ENCODE data around the gene G2E3. TPM values are rescaled to one million over a fixed set of nuclear protein-coding genes. Genes with fewer than 3 reads are reported as not detected.

The G2E3 gene
- total RNA-seq, 1 donor from 2014 or later: 135 TPM

- H3K27ac Mint-ChIP-seq: no peak overlapping the region
- Histone ChIP-seq H2AFZ (replicated peaks) (no peak overlapping the region), H3K9ac (no peak overlapping the region), H3K4me2 (no peak overlapping the region), H3F3A (ENCODE audit: low read depth) (no peaks in the 10 kb centered on the region), H3K79me2 (ENCODE audit: low read depth) (no peaks in the 10 kb centered on the region), H3K4me3 (no peak overlapping the region), H3K27ac (no peak overlapping the region), H3K9me3 (ENCODE audit: low read depth) (no peaks in the 10 kb centered on the region), H3K36me3 (no peaks in the 10 kb centered on the region), H3K27me3 (no peaks in the 10 kb centered on the region), H4K20me1 (ENCODE audit: low read depth) (no peaks in the 10 kb centered on the region), H3K4me1 (no peaks in the 10 kb centered on the region)
- H3K4me3 Mint-ChIP-seq: no peak overlapping the region
- no peaks in the 10 kb centered on the region for H3K27me3 Mint-ChIP-seq (ENCODE audit: insufficient read depth, low read depth)
- no peaks in the 10 kb centered on the region for H3K36me3 Mint-ChIP-seq
- peaks cover 4% of the 10 kb centered on the region for H3K4me1 Mint-ChIP-seq
- no peak for DNase-seq (ENCODE audit: low spot score)
- no peaks in the 10 kb centered on the region for H3K9me3 Mint-ChIP-seq
- no peak for TF ChIP-seq EZH2phosphoT487 (IDR thresholded peaks at IDR 0.05)
- TF ChIP-seq CTCF (IDR thresholded peaks at IDR 0.05): no peak
- TF ChIP-seq EZH2 (IDR thresholded peaks at IDR 0.05): no peak
These were observed 29.9 kb upstream of the G2E3 start for GRCh38 chr14:30528778-30529642.

GRCh38 chr14:30532264-30532663 is 26.7 kb upstream of the G2E3 start:
- H3K27ac ChIP-seq: no peak overlapping the region
- TF ChIP-seq EZH2 (IDR thresholded peaks at IDR 0.05) (no peak), EZH2phosphoT487 (IDR thresholded peaks at IDR 0.05) (no peak), CTCF (IDR thresholded peaks at IDR 0.05) (no peak)
- no peak overlapping the region for H3K9ac ChIP-seq
- no peak for DNase-seq (ENCODE audit: low spot score)
- Mint-ChIP-seq H3K27me3 (ENCODE audit: insufficient read depth, low read depth) (no peaks in the 10 kb centered on the region), H3K4me1 (peaks cover 4% of the 10 kb centered on the region), H3K36me3 (no peaks in the 10 kb centered on the region), H3K9me3 (no peaks in the 10 kb centered on the region), H3K27ac (no peak overlapping the region), H3K4me3 (no peak overlapping the region)
- no peaks in the 10 kb centered on the region for H3K79me2 ChIP-seq (ENCODE audit: low read depth)
- H3F3A ChIP-seq (ENCODE audit: low read depth): no peaks in the 10 kb centered on the region
- no peaks in the 10 kb centered on the region for H4K20me1 ChIP-seq (ENCODE audit: low read depth)
- no peaks in the 10 kb centered on the region for H3K36me3 ChIP-seq
- H3K4me1 ChIP-seq: no peaks in the 10 kb centered on the region
- no peak overlapping the region for H3K4me2 ChIP-seq
- H2AFZ ChIP-seq (replicated peaks): no peak overlapping the region
- H3K27me3 ChIP-seq: no peaks in the 10 kb centered on the region
- H3K4me3 ChIP-seq: no peak overlapping the region
- H3K9me3 ChIP-seq (ENCODE audit: low read depth): no peaks in the 10 kb centered on the region

GRCh38 chr14:30533126-30533525 is 25.8 kb upstream of the G2E3 start:
- no peaks in the 10 kb centered on the region for H3K9me3 ChIP-seq (ENCODE audit: low read depth)
- H3K9me3 Mint-ChIP-seq: no peaks in the 10 kb centered on the region

More at GRCh38 chr14:30533126-30533525, 25.8 kb upstream of the G2E3 start:
- no peaks in the 10 kb centered on the region for H3K36me3 Mint-ChIP-seq
- Histone ChIP-seq H3K27me3 (no peaks in the 10 kb centered on the region), H4K20me1 (ENCODE audit: low read depth) (no peaks in the 10 kb centered on the region), H2AFZ (replicated peaks) (no peak overlapping the region), H3K36me3 (no peaks in the 10 kb centered on the region), H3K4me1 (no peaks in the 10 kb centered on the region), H3F3A (ENCODE audit: low read depth) (no peaks in the 10 kb centered on the region), H3K4me3 (no peak overlapping the region), H3K27ac (no peak overlapping the region), H3K79me2 (ENCODE audit: low read depth) (no peaks in the 10 kb centered on the region), H3K4me2 (no peak overlapping the region), H3K9ac (no peak overlapping the region)
- TF ChIP-seq CTCF (IDR thresholded peaks at IDR 0.05) (no peak), EZH2phosphoT487 (IDR thresholded peaks at IDR 0.05) (no peak), EZH2 (IDR thresholded peaks at IDR 0.05) (no peak)
- H3K4me3 Mint-ChIP-seq: no peak overlapping the region
- no peak for DNase-seq (ENCODE audit: low spot score)
- H3K27ac Mint-ChIP-seq: no peak overlapping the region
- no peaks in the 10 kb centered on the region for H3K27me3 Mint-ChIP-seq (ENCODE audit: insufficient read depth, low read depth)
- peaks cover 4% of the 10 kb centered on the region for H3K4me1 Mint-ChIP-seq

All from neural progenitor cell (in vitro differentiated cells).